Measurements from ENCODE around the gene CASZ1.

DNA sequence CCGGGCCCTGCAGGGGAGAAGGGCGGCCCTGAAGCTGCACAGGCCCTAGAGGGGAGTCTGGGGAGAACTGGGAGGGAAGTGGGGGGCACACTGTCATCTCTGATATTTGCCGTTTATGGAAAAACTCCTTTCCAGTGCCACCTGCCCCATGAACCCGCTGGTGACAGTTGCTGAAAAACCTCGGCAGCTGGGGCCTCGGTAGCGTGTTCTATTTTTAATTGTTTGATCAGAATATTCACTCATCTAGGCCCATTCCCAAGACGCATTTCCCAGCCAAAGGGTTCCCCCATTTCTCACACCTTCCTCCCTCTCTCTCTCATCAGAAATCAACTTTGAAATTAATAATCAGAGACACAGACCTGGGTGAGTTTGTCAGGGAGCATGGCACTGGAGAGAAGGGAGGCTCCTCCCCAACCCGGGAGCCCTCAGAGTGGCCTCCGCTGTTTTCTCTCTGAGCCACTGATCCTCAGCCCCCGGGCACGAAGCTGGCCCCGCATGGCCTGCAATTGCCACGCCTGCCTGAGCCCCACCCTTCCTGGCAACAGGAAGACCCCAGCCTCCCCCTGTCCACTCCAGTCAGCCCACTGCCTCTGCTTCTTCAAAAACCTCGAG, 111.1 kb downstream of the CASZ1 start:
- TF ChIP-seq, protein P1, sequence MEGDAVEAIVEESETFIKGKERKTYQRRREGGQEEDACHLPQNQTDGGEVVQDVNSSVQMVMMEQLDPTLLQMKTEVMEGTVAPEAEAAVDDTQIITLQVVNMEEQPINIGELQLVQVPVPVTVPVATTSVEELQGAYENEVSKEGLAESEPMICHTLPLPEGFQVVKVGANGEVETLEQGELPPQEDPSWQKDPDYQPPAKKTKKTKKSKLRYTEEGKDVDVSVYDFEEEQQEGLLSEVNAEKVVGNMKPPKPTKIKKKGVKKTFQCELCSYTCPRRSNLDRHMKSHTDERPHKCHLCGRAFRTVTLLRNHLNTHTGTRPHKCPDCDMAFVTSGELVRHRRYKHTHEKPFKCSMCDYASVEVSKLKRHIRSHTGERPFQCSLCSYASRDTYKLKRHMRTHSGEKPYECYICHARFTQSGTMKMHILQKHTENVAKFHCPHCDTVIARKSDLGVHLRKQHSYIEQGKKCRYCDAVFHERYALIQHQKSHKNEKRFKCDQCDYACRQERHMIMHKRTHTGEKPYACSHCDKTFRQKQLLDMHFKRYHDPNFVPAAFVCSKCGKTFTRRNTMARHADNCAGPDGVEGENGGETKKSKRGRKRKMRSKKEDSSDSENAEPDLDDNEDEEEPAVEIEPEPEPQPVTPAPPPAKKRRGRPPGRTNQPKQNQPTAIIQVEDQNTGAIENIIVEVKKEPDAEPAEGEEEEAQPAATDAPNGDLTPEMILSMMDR (IDR thresholded peaks at IDR 0.05; ENCODE audit: insufficient read depth, low read length) = no peak
- no peak for TF ChIP-seq POLR2AphosphoS5 (IDR thresholded peaks at IDR 0.05; ENCODE audit: low read depth)
- TF ChIP-seq SPI1 (IDR thresholded peaks at IDR 0.05; ENCODE audit: borderline replicate concordance, low read depth) = no peak
- no peak for TF ChIP-seq REST (IDR thresholded peaks at IDR 0.05; ENCODE audit: insufficient replicate concordance, low read depth)
- no peak for TF ChIP-seq GABPA (IDR thresholded peaks at IDR 0.05; ENCODE audit: low read depth)
